ENCODE results near the gene PATZ1. TPM values are rescaled to one million over a fixed set of nuclear protein-coding genes. Genes with fewer than 3 reads are reported as not detected.

Gene PATZ1
- total and polyA plus RNA-seq, 2 experiments from 2014 or later: 23.8 to 25.1 TPM

- no peak for DNase-seq (ENCODE audit: low spot score)
- Histone ChIP-seq H3K79me2 (no peaks in the 10 kb centered on the region), H3K36me3 (replicated peaks; ENCODE audit: insufficient read depth, low read depth) (no peaks in the 10 kb centered on the region), H3K27me3 (no peaks in the 10 kb centered on the region), H3K9me2 (replicated peaks; ENCODE audit: insufficient read depth) (no peaks in the 10 kb centered on the region), H3K4me1 (ENCODE audit: insufficient read depth) (peaks cover 37% of the 10 kb centered on the region), H3K4me2 (peak overlapping the region; percentile 95), H3K4me3 (peak overlapping the region; percentile 41), H2AFZ (peak overlapping the region; percentile 35), H3K9me3 (ENCODE audit: low read depth) (no peaks in the 10 kb centered on the region), H4K20me1 (ENCODE audit: insufficient read depth, poor library complexity, severe bottlenecking) (no peaks in the 10 kb centered on the region), H3K27ac (peak overlapping the region; percentile 77)
- 16% methylated on average over 20 of the region's 20 CpGs for WGBS (ENCODE audit: low lambda C conversion rate, missing lambda C conversion rate)
- TF ChIP-seq EZH2phosphoT487 (IDR thresholded peaks at IDR 0.05; ENCODE audit: low read depth, severe bottlenecking, unreplicated experiment): no peak
- TF ChIP-seq CTCF (IDR thresholded peaks at IDR 0.05; ENCODE audit: poor library complexity): no peak
- TF ChIP-seq EZH2 (IDR thresholded peaks at IDR 0.05; ENCODE audit: borderline replicate concordance): no peak
These were observed 54.5 kb downstream of the PATZ1 start for GRCh38 chr22:31291481-31292235.

GRCh38 chr22:31290494-31291471, 55.4 kb downstream of the PATZ1 start:
- Histone ChIP-seq H3K79me2 (no peaks in the 10 kb centered on the region), H3K27ac (peak overlapping the region; percentile 77), H3K27me3 (no peaks in the 10 kb centered on the region), H3K9me3 (ENCODE audit: low read depth) (no peaks in the 10 kb centered on the region), H3K4me2 (peak overlapping the region; percentile 95), H4K20me1 (ENCODE audit: insufficient read depth, poor library complexity, severe bottlenecking) (no peaks in the 10 kb centered on the region), H2AFZ (peak overlapping the region; percentile 61), H3K9me2 (replicated peaks; ENCODE audit: insufficient read depth) (no peaks in the 10 kb centered on the region), H3K36me3 (replicated peaks; ENCODE audit: insufficient read depth, low read depth) (no peaks in the 10 kb centered on the region), H3K4me1 (ENCODE audit: insufficient read depth) (peaks cover 29% of the 10 kb centered on the region), H3K4me3 (peak overlapping the region; percentile 41)
- WGBS (ENCODE audit: low lambda C conversion rate, missing lambda C conversion rate): 1% methylated on average over 85 of the region's 95 CpGs
- TF ChIP-seq EZH2phosphoT487 (IDR thresholded peaks at IDR 0.05; ENCODE audit: low read depth, severe bottlenecking, unreplicated experiment) (no peak), EZH2 (IDR thresholded peaks at IDR 0.05; ENCODE audit: borderline replicate concordance) (no peak), CTCF (IDR thresholded peaks at IDR 0.05; ENCODE audit: poor library complexity) (no peak)
- peak; percentile 98 for DNase-seq (ENCODE audit: low spot score)

- H4K20me1 ChIP-seq (ENCODE audit: insufficient read depth, poor library complexity, severe bottlenecking): no peaks in the 10 kb centered on the region
- 88% methylated on average over 13 of the region's 13 CpGs for WGBS (ENCODE audit: low lambda C conversion rate, missing lambda C conversion rate)
- no peak overlapping the region for H3K27ac ChIP-seq
- no peak overlapping the region for H3K4me3 ChIP-seq
- no peak overlapping the region for H2AFZ ChIP-seq
- H3K79me2 ChIP-seq: no peaks in the 10 kb centered on the region
- H3K36me3 ChIP-seq (replicated peaks; ENCODE audit: insufficient read depth, low read depth): no peaks in the 10 kb centered on the region
- DNase-seq (ENCODE audit: low spot score): no peak
- TF ChIP-seq CTCF (IDR thresholded peaks at IDR 0.05; ENCODE audit: poor library complexity): no peak
- TF ChIP-seq EZH2 (IDR thresholded peaks at IDR 0.05; ENCODE audit: borderline replicate concordance): no peak
- TF ChIP-seq EZH2phosphoT487 (IDR thresholded peaks at IDR 0.05; ENCODE audit: low read depth, severe bottlenecking, unreplicated experiment): no peak
- H3K4me2 ChIP-seq: no peak overlapping the region
- H3K9me2 ChIP-seq (replicated peaks; ENCODE audit: insufficient read depth): no peaks in the 10 kb centered on the region
- H3K9me3 ChIP-seq (ENCODE audit: low read depth): no peaks in the 10 kb centered on the region
- H3K27me3 ChIP-seq: no peaks in the 10 kb centered on the region
- H3K4me1 ChIP-seq (ENCODE audit: insufficient read depth): peaks cover 31% of the 10 kb centered on the region
These were observed 56.8 kb downstream of the PATZ1 start for GRCh38 chr22:31289344-31289743.
